AG04450 (cell line): ENCODE measurements around the gene ADAMTSL2. TPM values are rescaled to one million over a fixed set of nuclear protein-coding genes. Genes with fewer than 3 reads are reported as not detected.

ENCODE experiments used
- CTCF ChIA-PET: fragments of 300-600, 350-600 bp; formaldehyde crosslinking; extraction: SDS; loops from one replicate; lab custom pipeline; 2022; ENCODE audit warnings: antibody characterized with exemption, inconsistent platforms; lab: Charles Lee
- POLR2A ChIA-PET: fragments of 350-600 bp; formaldehyde crosslinking; extraction: SDS; loops from one replicate; lab custom pipeline; 2021; ENCODE audit warnings: antibody characterized with exemption, inconsistent platforms; lab: Yijun Ruan, JAX
- DNase-seq: peaks from one replicate; pipeline ENCODE4 v3.0.0-alpha.2; 2011; ENCODE audit warnings: low read depth, low spot score
- H3K27ac ChIP-seq: one replicate; pipeline ENCODE4 v1.5.1; 2012; ENCODE audit warnings: low read depth, low read length, control low read depth
- H3K27me3 ChIP-seq: one replicate; pipeline ENCODE4 v1.6.0; 2012; ENCODE audit warnings: low read length; ENCODE audit not compliant: control insufficient read depth, insufficient read depth
- H3K4me3 ChIP-seq: 2 replicates; pipeline ENCODE4 v1.5.1; 2011; ENCODE audit warnings: mild to moderate bottlenecking, low read depth, low read length, control low read depth
- H3K9me3 ChIP-seq: 2 replicates; pipeline ENCODE4 v1.5.1; 2012; ENCODE audit warnings: low read length; ENCODE audit not compliant: control insufficient read depth, insufficient read depth
- CTCF ChIP-seq: IDR thresholded peaks from 2 replicates; pipeline ENCODE4 v1.5.1; 2011; ENCODE audit warnings: low read depth, low read length, control low read depth, inconsistent platforms
- polyA plus RNA-seq: library from polyadenylated mRNA; depleted of rRNA; stranded (reverse); fragments of >200 nt; gene quantifications from 2 replicates; pipeline ENCODE4 v1.2.3, GENCODE V29; 2011

The ADAMTSL2 gene
- polyA plus RNA-seq, 1 experiment = not detected

GRCh38 chr9:133581513-133582343 lies 47.2 kb downstream of the ADAMTSL2 start:
- Histone ChIP-seq H3K4me3 (no peak overlapping the region), H3K27ac (no peak overlapping the region), H3K9me3 (no peaks in the 10 kb centered on the region; the same call in 1 of the 2 replicates), H3K27me3 (peaks cover 65% of the 10 kb centered on the region)
- DNase-seq = no peak
- no peak for TF ChIP-seq CTCF
- POLR2A ChIA-PET = no interaction called here
- CTCF ChIA-PET = interaction anchor here (1.1 kb wide), 1 partner anchor 161 kb away, joined by 3 read pairs; no protein-coding TSS in a partner anchor

GRCh38 chr9:133582501-133583045 lies 48.1 kb downstream of the ADAMTSL2 start:
- ChIA-PET CTCF (interaction anchor here (1.1 kb wide), 1 partner anchor 160 kb away, joined by 3 read pairs; no protein-coding TSS in a partner anchor), POLR2A (no interaction called here)
- Histone ChIP-seq H3K27ac (no peak overlapping the region), H3K27me3 (peaks cover 66% of the 10 kb centered on the region), H3K4me3 (no peak overlapping the region), H3K9me3 (peaks cover 3% of the 10 kb centered on the region; the same call in 1 of the 2 replicates)
- DNase-seq = no peak
- TF ChIP-seq CTCF = no peak

- CTCF ChIA-PET = no interaction called here
- no peak for TF ChIP-seq CTCF
- Histone ChIP-seq H3K4me3 (no peak overlapping the region), H3K27me3 (peaks cover 61% of the 10 kb centered on the region), H3K27ac (no peak overlapping the region), H3K9me3 (peaks cover 6% of the 10 kb centered on the region)
- POLR2A ChIA-PET = no interaction called here
- DNase-seq = no peak
These were observed 48.6 kb downstream of the ADAMTSL2 start for GRCh38 chr9:133583111-133583510.

GRCh38 chr9:133583586-133583985 lies 49.1 kb downstream of the ADAMTSL2 start:
- Histone ChIP-seq H3K27me3 (peaks cover 56% of the 10 kb centered on the region), H3K4me3 (no peak overlapping the region), H3K9me3 (peaks cover 11% of the 10 kb centered on the region), H3K27ac (no peak overlapping the region)
- CTCF ChIA-PET = no interaction called here
- POLR2A ChIA-PET = no interaction called here
- TF ChIP-seq CTCF = no peak
- no peak for DNase-seq

- TF ChIP-seq CTCF = no peak
- H3K27me3 ChIP-seq = peaks cover 55% of the 10 kb centered on the region
- no peak for DNase-seq
- ChIA-PET POLR2A (no interaction called here), CTCF (no interaction called here)
- H3K9me3 ChIP-seq = peaks cover 14% of the 10 kb centered on the region
- H3K27ac ChIP-seq = no peak overlapping the region
- no peak overlapping the region for H3K4me3 ChIP-seq
These were observed 49.7 kb downstream of the ADAMTSL2 start for GRCh38 chr9:133584167-133584558.
